ENCODE results near the gene YEATS2.

- TF ChIP-seq EZH2 (IDR thresholded peaks at IDR 0.05; ENCODE audit: low read length, missing control alignments): no peak
- no peak for TF ChIP-seq CTCF (conservative IDR thresholded peaks at IDR 0.05 in 1 of 2, IDR thresholded peaks at IDR 0.05 in 1 of 2; ENCODE audit: low read depth in 1 of 2, low read length in 2 of 2)
Measured at GRCh38 chr3:183818041-183818620, 120.5 kb downstream of the YEATS2 start.
